Common myeloid progenitor, CD34-positive (primary cell): ENCODE measurements around the gene THSD7B.

Source experiments
- CTCF ChIA-PET: fragments of 350-600 bp; sonication (Branson Sonifier 250); formaldehyde crosslinking; loops from one replicate; lab custom pipeline; 2021; ENCODE audit warnings: antibody characterized with exemption; lab: Charles Lee
- POLR2A ChIA-PET: fragments of 350-600 bp; sonication (Branson Sonifier 250); formaldehyde crosslinking; loops from one replicate; lab custom pipeline; 2021; ENCODE audit warnings: antibody characterized with exemption; lab: Charles Lee
- DNase-seq, 3 donors: peaks; one replicate each; pipeline versions ENCODE4 v3.0.0 to v3.0.0-alpha.2; 2013
- H3K27ac ChIP-seq, 2 experiments: 1 replicate in 1 of 2; 2 replicates in 1 of 2; pipeline ENCODE4 v1.7.0; 2013; ENCODE audit warnings: inconsistent platforms in 2 of 2, low read length in 2 of 2, mild to moderate bottlenecking in 2 of 2, low read depth in 1 of 2, moderate library complexity in 1 of 2; ENCODE audit not compliant: severe bottlenecking in 2 of 2, insufficient read depth in 1 of 2, poor library complexity in 1 of 2
- H3K27me3 ChIP-seq, 5 experiments: replicated peaks in 2 of 5; 1 replicate in 3 of 5; 2 replicates in 2 of 5; pipeline versions ENCODE4 v1.6.1 to v1.7.0; 2013; ENCODE audit warnings: low read length in 4 of 5, mild to moderate bottlenecking in 2 of 5, moderate library complexity in 2 of 5, inconsistent platforms in 1 of 5; ENCODE audit not compliant: insufficient read depth in 5 of 5, control insufficient read depth in 4 of 5
- H3K36me3 ChIP-seq, 4 experiments: 1 replicate in 2 of 4; 2 replicates in 2 of 4; pipeline versions ENCODE4 v1.6.1 to v1.7.0; 2013; ENCODE audit warnings: low read length in 3 of 4, control low read depth in 1 of 4, mild to moderate bottlenecking in 1 of 4; ENCODE audit not compliant: control insufficient read depth in 4 of 4, insufficient read depth in 4 of 4
- H3K4me1 ChIP-seq, 4 experiments: 1 replicate in 3 of 4; 2 replicates in 1 of 4; pipeline versions ENCODE4 v1.6.1 to v1.7.1; 2013; ENCODE audit warnings: low read length in 3 of 4, mild to moderate bottlenecking in 3 of 4, control low read depth in 1 of 4, inconsistent platforms in 1 of 4, moderate library complexity in 1 of 4; ENCODE audit not compliant: control insufficient read depth in 4 of 4, insufficient read depth in 4 of 4; ENCODE audit errors: control extremely low read depth in 1 of 4
- H3K4me3 ChIP-seq, 7 experiments: 1 replicate in 4 of 7; 2 replicates in 3 of 7; pipeline versions ENCODE4 v1.5.1 to v1.7.0; 2013; ENCODE audit warnings: mild to moderate bottlenecking in 7 of 7, low read length in 6 of 7, moderate library complexity in 6 of 7, inconsistent platforms in 2 of 7, low read depth in 2 of 7, control low read depth in 1 of 7; ENCODE audit not compliant: insufficient read depth in 4 of 7, control insufficient read depth in 1 of 7; ENCODE audit errors: extremely low read depth in 1 of 7
- H3K9me3 ChIP-seq, 5 experiments: 1 replicate in 4 of 5; 2 replicates in 1 of 5; pipeline versions ENCODE4 v1.6.1 to v1.7.1; 2013; ENCODE audit warnings: low read length in 4 of 5, mild to moderate bottlenecking in 2 of 5, inconsistent platforms in 1 of 5, low read depth in 1 of 5, moderate library complexity in 1 of 5; ENCODE audit not compliant: control insufficient read depth in 4 of 5, insufficient read depth in 2 of 5; ENCODE audit errors: control extremely low read depth in 1 of 5
- WGBS: methylation state at CpG from one replicate; pipeline ENCODE4 v1.1.5; 2013; ENCODE audit not compliant: insufficient coverage; 5-methylcytosine and 5-hydroxymethylcytosine counted together

THSD7B gene

DNA sequence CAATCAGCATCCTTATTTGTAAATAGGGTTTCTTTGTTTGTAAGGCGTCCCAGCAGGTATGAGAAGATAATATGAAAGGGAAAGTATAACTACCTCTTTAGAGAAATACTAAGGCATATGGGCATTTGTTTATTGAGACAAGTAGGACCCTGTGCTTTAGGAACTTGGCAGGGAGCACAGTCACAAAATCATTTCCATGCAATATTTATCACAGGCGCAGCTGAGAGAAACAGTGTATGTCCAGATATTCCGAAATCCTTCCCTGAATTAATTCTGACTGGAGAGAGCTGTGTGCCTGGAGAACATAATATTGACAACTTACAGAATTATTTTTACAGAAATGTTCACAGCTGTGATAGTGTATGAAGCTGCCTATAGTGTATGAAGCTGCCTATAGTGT, 416.7 kb downstream of the THSD7B start:
- Histone ChIP-seq H3K9me3 (peaks cover 0 to 2% (median 0%) of the 10 kb centered on the region in 5 experiments), H3K4me1 (no peaks in the 10 kb centered on the region), H3K36me3 (no peaks in the 10 kb centered on the region), H3K27ac (no peak overlapping the region), H3K27me3 (no peaks in the 10 kb centered on the region), H3K4me3 (no peak overlapping the region)
- DNase-seq, result no peak
- WGBS, result no CpG with 5 or more reads among the region's 3 CpGs
- ChIA-PET CTCF (no interaction called here), POLR2A (no interaction called here)

DNA sequence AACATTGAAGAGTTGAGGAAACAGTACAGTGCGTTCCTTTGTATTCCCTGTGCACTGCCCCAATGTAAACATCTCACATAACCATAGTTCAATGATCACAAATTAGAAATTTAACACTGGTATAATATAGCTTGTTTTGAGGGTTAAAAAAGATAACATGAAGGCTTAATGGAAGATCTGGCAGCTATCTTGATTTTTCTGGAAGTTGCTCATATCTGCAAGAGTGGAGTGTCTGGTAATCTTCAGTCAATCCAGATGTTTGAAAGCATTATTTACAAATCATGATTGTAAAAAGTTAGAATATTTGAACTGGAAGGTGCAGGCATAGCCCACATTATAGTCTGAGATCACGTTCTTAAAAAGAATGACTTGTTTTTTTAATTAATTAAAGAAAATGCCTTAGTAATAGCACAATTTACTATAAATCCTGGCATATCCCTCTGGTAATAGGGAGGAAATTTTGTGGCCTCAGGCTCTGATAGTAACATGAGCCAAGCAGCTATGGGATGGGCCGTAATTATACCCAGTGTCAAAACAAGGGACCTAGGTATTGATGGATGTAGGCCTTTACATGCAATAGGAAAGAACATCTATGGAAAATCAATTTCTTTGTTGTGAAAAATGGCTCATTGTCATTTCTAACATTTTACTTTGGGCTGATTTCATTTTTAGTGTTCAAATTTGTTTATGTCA, 418.0 kb downstream of the THSD7B start:
- 100% methylated on average over 1 of the region's 3 CpGs for WGBS
- DNase-seq, result no peak
- CTCF ChIA-PET, result no interaction called here

DNA sequence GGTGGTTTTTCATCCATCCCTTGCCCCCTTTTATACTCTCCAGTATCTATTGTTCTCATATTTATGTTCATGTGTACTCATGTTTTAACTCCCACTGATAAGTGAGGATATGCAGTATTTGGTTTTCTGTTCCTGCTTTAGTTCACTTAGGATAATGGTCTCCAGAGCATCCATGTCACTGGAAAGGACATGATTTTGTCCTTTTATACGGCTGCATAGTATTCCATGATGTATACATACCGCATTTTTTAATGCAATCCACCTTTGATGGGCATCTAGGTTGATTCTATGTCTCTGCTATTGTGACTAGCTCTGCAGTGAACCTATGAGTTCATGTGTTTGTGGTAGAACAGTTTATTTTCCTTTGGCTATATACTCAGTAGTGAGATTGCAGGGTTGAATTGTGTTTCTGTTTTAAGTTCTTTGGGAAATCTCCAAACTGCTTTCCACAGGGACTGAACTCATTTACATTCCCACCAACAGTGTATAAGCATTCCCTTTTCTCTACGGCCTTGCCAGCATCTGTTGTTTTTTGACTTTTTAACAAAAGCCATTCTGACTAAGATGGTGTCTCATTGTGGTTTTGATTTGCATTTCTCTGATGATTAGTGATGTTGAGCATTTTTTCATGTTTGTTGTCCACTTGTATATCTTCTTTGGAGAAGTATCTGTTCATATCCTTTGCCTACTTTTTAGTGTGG, 420.2 kb downstream of the THSD7B start:
- no peak for DNase-seq
- Histone ChIP-seq H3K27ac (no peak overlapping the region), H3K9me3 (peaks cover 0 to 2% (median 0%) of the 10 kb centered on the region in 5 experiments), H3K4me3 (no peak overlapping the region), H3K36me3 (no peaks in the 10 kb centered on the region), H3K4me1 (no peaks in the 10 kb centered on the region), H3K27me3 (no peaks in the 10 kb centered on the region)
- WGBS, result no CpG with 5 or more reads among the region's 3 CpGs
- ChIA-PET POLR2A (no interaction called here), CTCF (no interaction called here)

More for the DNA sequence above, 418.0 kb downstream of the THSD7B start:
- no peak overlapping the region for H3K27ac ChIP-seq
- no peaks in the 10 kb centered on the region for H3K4me1 ChIP-seq
- no peaks in the 10 kb centered on the region for H3K36me3 ChIP-seq
- no peaks in the 10 kb centered on the region for H3K27me3 ChIP-seq
- no peak overlapping the region for H3K4me3 ChIP-seq
- peaks cover 0 to 2% (median 0%) of the 10 kb centered on the region in 5 experiments for H3K9me3 ChIP-seq
- POLR2A ChIA-PET, result no interaction called here

DNA sequence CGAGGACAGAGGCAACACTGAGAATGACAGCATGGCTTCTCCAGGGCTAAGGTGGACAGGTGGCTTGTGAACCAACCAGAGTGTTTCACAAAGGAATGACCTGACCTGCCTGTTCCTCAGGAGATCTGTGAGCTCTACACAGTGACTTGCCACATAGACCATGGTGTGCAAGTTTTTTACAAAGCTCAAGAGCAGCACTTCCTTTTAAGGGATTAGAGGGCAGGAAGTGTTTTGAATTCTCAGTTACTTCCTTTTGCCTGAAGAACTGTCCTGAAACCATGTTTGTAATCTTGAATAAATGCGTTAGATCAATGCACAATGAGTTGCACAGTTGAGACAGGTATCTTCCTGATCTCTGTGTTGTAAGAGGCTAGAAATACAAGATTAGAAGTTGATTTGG, 421.9 kb downstream of the THSD7B start:
- DNase-seq, result no peak
- CTCF ChIA-PET, result no interaction called here
- Histone ChIP-seq H3K36me3 (no peaks in the 10 kb centered on the region), H3K27ac (no peak overlapping the region), H3K4me1 (no peaks in the 10 kb centered on the region), H3K9me3 (peaks cover 0 to 2% (median 0%) of the 10 kb centered on the region in 5 experiments), H3K27me3 (no peaks in the 10 kb centered on the region), H3K4me3 (no peak overlapping the region)
- WGBS, result 100% methylated on average over 2 of the region's 2 CpGs
- POLR2A ChIA-PET, result no interaction called here

DNA sequence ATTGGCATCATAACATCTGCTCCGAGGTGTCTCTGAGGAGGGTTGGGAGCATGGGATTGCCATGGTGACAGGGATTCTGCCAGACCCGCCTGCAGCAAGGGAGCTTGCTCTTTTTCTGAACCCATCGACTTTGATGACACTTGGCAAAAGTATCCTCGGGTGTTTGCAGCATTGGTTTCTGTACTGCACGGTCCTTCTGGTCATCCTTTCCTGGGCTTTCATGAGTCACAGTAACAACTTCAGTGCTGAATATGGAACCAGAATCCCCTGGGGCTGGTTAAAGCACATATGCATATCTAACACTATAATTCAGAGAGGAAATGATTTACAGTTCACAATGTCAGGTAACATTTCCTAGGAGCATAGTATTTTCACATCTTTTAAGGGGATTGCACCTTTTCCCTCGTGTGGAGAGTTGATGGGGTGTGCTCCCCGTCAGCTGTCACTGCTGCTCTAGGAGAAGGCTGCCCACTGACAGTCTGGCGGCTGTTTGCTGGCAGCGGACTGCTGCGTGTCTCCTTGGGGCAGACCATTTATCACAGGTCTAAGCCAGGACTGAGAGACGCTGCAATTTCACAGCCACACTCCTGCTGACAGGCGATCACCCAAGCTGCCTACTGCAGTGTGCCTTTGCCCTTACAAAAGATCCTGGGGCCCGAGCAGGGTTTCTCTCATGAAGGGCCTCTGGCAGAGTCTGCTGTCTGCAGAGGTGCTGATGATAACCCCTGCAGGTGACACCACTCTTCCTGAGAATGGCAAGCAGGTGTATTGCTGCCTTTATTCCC, 425.3 kb downstream of the THSD7B start:
- ChIA-PET POLR2A (no interaction called here), CTCF (no interaction called here)
- 77% methylated on average over 13 of the region's 13 CpGs for whole genome bisulfite sequencing
- Histone ChIP-seq H3K27ac (no peak overlapping the region), H3K4me1 (no peaks in the 10 kb centered on the region), H3K36me3 (no peaks in the 10 kb centered on the region), H3K9me3 (no peaks in the 10 kb centered on the region), H3K4me3 (no peak overlapping the region), H3K27me3 (no peaks in the 10 kb centered on the region)
- DNase-seq, result no peak

DNA sequence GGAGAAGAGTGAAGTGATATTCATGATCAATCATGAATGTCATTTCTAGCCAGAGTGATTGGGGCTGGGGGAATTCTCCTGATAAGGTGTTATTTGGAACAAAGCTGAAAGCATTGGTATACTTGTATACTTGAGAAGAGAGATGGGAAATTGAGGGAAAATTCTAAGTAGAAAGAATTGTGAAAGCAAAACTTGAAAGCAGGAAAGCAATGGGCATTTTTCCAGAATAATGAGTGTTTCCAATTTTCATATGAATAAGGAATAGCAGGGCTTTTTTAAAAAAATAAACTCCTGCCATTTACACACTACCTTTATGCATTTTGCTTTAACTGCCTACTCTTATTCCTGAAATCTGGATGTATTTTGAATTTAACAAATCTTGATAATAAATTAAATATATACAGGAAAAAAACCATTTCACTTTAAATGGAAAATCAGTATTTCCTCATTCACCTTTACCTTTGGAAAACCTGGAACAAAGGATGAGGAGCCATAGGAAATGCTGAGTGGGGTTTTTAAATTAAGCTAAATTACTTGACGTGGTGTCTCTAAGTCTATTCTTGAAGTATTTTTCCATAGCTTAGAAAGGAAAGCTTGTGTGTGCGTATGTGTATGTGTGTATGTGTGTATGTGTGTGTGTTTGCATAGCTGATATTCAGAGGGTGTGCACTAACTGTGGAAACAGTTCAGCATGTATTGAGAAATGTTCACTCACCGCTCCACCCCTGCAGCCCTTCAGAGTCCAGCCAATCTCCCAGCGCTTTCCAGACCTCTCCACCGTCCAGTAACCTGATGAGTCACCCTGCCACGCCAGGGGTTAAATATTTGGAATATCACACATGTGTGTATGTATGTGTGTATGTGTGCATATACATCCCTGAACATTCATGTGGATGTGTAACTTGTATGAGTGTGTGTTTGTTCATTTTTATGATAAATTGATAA, 427.3 kb downstream of the THSD7B start:
- H3K36me3 ChIP-seq, result no peaks in the 10 kb centered on the region
- 92% methylated on average over 4 of the region's 6 CpGs for WGBS
- H3K27me3 ChIP-seq, result no peaks in the 10 kb centered on the region
- POLR2A ChIA-PET, result no interaction called here
- no peaks in the 10 kb centered on the region for H3K9me3 ChIP-seq
- H3K4me1 ChIP-seq, result no peaks in the 10 kb centered on the region
- H3K4me3 ChIP-seq, result no peak overlapping the region
- H3K27ac ChIP-seq, result no peak overlapping the region
- no peak for DNase-seq
- CTCF ChIA-PET, result no interaction called here
